ENCODE measurements around the gene RTN4R. TPM values are rescaled to one million over a fixed set of nuclear protein-coding genes. Genes with fewer than 3 reads are reported as not detected.

The RTN4R gene
- total RNA-seq, 4 donors from 2014 or later = 2.5 to 6.9 (median 3.6) TPM

- WGBS, 2 donors = 66 to 69% methylated on average over 16 to 25 of the region's 27 CpGs
- H3K9me3 ChIP-seq = no peaks in the 10 kb centered on the region
- no peak overlapping the region for H3K4me3 ChIP-seq
- no peak overlapping the region for H3K27ac ChIP-seq
- peaks cover 0 to 28% (median 10%) of the 10 kb centered on the region in 4 donors for H3K4me1 ChIP-seq
- H3K36me3 ChIP-seq = no peaks in the 10 kb centered on the region
- no peaks in the 10 kb centered on the region for H3K27me3 ChIP-seq
- TF ChIP-seq CTCF (IDR thresholded peaks at IDR 0.05) (no peak), EP300 (IDR thresholded peaks at IDR 0.05) (no peak), POLR2A (IDR thresholded peaks at IDR 0.05) (no peak)
- no peak for DNase-seq (ENCODE audit: low spot score in 2 of 2)
Observed at GRCh38 chr22:20212754-20213699, 55.1 kb downstream of the RTN4R start.

GRCh38 chr22:20211997-20212753, 55.9 kb downstream of the RTN4R start:
- Histone ChIP-seq H3K9me3 (no peaks in the 10 kb centered on the region), H3K4me3 (peak overlapping the region in 1 of 4 donors; percentile 23), H3K27me3 (no peaks in the 10 kb centered on the region), H3K36me3 (no peaks in the 10 kb centered on the region), H3K27ac (peak overlapping the region in 1 of 4 donors; percentile 32), H3K4me1 (peaks cover 0 to 36% (median 16%) of the 10 kb centered on the region in 4 donors)
- DNase-seq (ENCODE audit: low spot score in 2 of 2) = peak in 1 of 2 donors; percentile 29
- peak in 1 of 2 donors; percentile 33 for TF ChIP-seq EP300 (IDR thresholded peaks at IDR 0.05)
- TF ChIP-seq CTCF (IDR thresholded peaks at IDR 0.05) = no peak
- 28 to 48% methylated on average over 21 to 26 of the region's 26 CpGs for WGBS, 2 donors

- 66 to 69% methylated on average over 8 to 10 of the region's 10 CpGs for WGBS, 2 donors
- Histone ChIP-seq H3K27me3 (no peaks in the 10 kb centered on the region), H3K4me1 (peaks cover 0 to 41% (median 22%) of the 10 kb centered on the region in 4 donors), H3K36me3 (no peaks in the 10 kb centered on the region), H3K27ac (peak overlapping the region in 1 of 4 donors; percentile 32), H3K4me3 (peak overlapping the region in 1 of 4 donors; percentile 23), H3K9me3 (no peaks in the 10 kb centered on the region)
- DNase-seq (ENCODE audit: low spot score in 2 of 2) = no peak
- TF ChIP-seq CTCF (IDR thresholded peaks at IDR 0.05) (no peak), POLR2A (IDR thresholded peaks at IDR 0.05) (no peak), EP300 (IDR thresholded peaks at IDR 0.05) (no peak)
Observed at GRCh38 chr22:20211409-20211996, 56.6 kb downstream of the RTN4R start.

GRCh38 chr22:20210473-20211059, 57.6 kb downstream of the RTN4R start:
- no peak overlapping the region for H3K27ac ChIP-seq
- H3K9me3 ChIP-seq = no peaks in the 10 kb centered on the region
- H3K4me1 ChIP-seq = peaks cover 0 to 47% (median 23%) of the 10 kb centered on the region in 4 donors
- H3K27me3 ChIP-seq = no peaks in the 10 kb centered on the region
- no peak overlapping the region for H3K4me3 ChIP-seq
- DNase-seq (ENCODE audit: low spot score in 2 of 2) = no peak
- TF ChIP-seq EP300 (IDR thresholded peaks at IDR 0.05) = no peak
- no peak for TF ChIP-seq CTCF (IDR thresholded peaks at IDR 0.05)
- TF ChIP-seq POLR2A (IDR thresholded peaks at IDR 0.05) = no peak
- WGBS, 2 donors = 75 to 84% methylated on average over 8 to 9 of the region's 9 CpGs
- H3K36me3 ChIP-seq = no peaks in the 10 kb centered on the region

All from tibial nerve (tissue), 4 donors.